Ecto neural progenitor cell (in vitro differentiated cells): ENCODE data around the gene ACAD10.
"Not testable (repeated sequence)": the region's sequence is repeated elsewhere in the genome, so short reads cannot be mapped to it uniquely, and the experiment has no call there.

Source experiments
- DNase-seq: peaks from one replicate; pipeline ENCODE4 v3.0.0-alpha.2; 2018; ENCODE audit warnings: low spot score

Gene ACAD10

DNA sequence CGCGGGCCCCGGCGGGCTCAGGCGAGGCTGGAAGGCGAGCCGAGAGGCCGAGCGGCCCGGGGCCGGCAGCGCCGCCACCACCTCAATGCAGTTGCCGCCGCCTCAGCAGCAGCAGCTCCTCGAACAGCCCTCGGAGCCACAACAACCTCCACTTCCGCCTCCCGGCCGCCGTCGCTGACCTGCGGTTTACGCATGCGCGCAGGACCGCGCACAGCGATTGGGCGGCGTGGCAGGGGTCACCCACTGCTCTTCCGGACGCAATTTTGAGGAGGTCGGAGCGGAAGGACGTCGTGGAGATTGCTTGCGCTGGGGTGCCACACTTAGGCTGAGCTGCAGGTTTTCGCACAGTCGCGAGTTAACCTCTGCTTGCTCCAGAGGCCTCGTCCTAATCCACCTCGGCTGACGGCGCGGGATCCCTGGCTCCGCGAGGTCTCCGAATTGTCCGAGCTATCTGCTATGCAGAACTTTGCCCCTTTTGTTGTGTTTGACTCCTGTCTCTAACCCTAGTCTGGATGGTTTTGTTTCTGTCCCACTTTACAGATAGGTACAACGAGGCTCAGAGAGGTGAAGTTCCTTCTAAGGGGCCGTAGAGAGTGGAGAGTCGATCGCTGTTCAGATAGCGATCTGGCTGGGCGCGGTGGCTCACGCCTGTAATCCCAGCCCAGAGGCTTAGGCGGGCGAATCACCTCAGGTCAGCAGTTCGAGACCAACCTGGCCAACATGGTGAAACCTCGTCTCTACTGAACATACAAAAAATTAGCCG lies at the start of gene ACAD10, which contains the start of gene BRAP:
Gene ACAD10, plus strand, starts transcription at position 243 of the 763 bp plus-strand sequence. CDS start 6,657 bp downstream, outside the sequence.
Gene BRAP, minus strand, starts transcription at position 146 of the 763 bp plus-strand sequence. CDS start 164 bp downstream, outside the sequence.
- DNase-seq: peak; percentile 99

DNA sequence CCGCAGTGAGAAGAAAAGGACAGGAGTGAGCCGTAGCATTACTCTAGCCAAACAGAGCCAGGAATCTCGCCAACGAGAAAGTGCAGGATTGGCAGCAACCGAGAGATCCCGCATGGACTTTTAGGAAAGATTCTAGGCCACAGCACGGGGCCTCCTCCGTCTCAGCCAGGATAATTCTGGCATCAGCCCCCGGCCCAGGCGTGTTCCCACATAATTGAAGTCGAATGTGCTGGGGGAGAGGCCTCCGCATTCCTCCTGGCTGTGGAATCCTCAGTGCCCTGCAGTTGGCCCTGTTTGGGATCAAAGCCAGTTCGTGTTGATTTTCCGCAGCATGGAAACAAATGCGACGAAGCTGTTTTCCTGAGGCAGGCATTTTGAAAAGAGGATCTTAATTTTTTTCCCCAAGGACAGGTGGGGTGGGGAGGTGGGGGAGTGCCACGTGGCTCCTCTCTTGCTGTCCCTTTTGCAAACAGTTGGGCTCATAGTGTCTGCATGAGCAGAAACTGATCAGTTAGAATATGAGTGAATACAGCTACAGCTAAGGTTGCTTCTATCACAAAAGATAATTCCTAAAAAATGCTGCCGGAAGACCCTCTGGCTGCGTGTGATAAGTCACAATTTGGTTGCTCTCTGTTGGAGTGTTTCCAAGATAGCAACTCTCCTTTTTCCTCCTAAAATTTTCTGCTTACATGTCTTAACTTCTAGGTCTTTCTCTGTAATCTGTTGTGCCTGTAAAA lies 49.5 kb upstream of the ACAD10 start:
- peak; percentile 83 for DNase-seq

DNA sequence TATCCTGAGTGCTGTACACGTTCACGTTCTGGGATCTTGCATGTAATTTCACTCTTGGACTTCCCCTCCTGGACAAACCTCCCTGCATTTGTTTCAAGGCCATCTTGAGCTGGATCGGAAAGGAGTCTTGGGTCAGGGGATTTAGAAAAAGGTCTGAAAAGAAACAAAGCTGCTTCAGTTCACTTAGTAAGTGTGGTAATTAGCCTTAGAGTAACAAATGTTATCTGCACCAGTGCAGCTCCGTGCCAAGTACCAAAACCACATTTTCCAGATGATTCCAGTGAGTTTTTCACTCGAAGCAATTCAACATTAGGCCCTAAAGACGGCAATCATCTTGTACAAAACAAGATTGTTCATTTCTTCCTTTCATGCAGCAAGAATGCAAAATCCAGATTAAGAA lies 47.3 kb upstream of the ACAD10 start:
- DNase-seq: no peak

DNA sequence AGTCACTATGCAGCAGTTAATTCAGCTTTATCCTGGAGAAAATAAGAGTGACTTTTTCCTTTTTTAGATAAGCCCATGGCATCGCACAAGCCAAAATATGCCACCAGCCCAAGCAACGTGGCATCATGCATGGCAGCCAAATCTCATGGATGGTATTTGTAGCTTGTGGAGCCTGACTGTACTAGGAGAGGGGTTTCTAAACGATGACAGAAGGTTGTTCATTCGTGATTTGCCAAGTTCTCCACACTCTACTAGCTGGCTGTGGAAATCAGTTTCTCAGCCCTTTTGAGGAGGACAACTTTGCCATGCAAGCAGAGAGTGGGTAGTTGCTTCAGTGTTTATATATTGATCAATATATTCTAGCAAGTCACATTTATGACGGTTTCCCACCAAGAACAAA lies 45.3 kb upstream of the ACAD10 start:
- no peak for DNase-seq

DNA sequence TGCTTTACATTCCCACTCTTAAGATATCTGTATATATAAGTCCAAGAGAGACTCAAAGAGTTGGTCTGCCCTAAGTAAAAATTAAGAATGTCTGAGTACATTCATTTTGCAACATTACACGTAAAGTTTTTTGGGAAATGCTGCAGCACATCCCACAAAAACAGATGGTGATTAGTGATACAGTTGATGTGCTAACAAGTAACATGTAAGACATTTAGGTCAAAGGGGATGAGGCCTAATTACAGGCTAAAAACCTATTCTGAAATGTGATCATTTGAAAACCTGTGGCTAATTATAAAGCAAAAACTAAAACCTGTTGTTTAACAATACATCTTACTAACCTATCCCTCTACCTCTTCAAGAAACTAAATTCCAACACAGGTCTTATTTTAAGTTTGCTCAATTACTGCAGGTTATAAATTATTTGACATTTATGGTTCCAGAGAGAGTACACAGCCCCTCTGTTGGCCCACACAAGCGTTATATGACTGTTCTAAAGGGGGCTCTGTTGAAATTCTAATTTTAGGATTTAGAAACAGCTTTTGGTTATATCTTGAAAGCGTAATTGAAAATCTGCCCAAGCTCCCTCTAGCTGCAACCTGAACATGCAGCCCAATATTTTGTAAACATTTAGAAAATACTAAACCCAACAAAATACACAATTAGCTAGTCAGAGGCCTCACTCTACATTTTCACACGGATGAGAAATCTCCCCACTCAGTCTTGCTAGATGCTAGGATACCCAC lies 43.0 kb upstream of the ACAD10 start:
- DNase-seq: no peak

DNA sequence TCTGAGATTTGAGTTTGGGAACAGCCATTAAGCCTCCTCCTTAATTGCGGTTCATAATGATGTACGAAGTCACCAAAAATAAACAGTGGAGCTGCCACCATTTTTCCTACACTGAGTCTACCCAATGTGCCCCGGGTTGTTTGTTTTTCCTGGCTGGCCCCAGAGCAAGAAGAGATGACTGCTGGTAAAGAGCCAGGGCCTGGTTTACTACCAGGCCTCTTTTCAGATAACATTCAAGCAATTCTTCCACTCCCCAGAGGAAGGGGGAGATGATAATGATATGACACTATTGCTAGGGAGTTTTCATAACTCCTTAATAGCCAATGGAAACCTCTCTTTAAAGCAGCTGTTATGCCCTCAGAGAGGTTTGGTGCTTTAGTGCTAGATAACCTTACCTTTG lies 42.4 kb upstream of the ACAD10 start:
- no peak for DNase-seq

DNA sequence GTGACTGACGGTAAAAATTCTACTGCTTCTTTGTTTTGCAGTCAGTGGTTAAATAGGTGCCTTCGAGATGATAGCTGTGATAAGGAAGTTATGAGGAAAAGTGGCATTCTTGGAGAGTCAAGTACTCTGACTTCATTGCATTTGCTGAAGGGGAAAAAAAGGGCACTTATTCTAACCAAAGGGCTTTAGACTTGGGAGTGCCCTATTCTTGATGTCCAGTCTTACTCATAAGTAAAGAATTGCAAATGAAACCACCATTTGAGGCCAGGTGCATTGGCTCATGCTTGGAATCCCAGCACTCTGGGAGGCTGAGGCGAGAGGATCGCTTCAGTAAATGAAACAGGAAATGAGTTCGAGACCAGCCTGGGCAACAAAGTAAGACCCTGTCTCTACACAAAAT lies 40.4 kb upstream of the ACAD10 start:
- DNase-seq: no peak

DNA sequence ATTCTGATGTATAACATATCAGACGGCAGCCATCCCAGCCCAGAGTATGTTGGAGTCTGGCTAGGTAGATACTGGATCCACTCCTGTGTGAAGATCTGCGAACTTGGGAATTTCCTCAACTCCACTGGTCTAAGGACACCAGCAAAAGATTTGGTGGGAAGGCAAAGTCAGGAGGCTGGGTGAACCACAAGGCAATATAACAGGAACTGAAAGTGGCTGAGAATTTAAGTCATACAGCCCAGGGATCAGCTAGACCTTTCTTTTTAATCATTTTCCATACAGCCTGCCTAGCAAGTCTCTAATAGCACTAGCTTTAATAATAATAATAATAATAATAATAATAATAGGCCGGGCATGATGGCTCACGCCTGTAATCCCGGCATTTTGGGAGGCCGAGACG lies 34.9 kb upstream of the ACAD10 start:
- no peak for DNase-seq

DNA sequence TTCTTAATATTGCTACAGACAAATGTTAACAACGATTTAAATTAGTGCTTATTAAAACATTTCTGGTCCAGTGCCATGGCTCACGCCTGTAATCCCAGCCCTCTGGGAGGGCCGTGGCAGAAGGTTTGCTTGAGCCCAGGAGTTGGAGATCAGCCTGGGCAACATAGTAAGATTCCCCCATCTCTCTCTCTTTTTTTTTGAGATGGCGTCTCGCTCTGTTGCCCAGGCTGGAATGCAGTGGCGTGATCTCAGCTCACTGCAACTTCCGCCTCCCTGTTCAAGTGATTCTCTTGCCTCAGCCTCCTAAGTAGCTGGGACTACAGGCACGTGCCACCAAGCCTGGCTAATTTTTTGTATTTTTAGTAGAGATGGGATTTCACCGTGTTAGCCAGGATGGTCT lies 33.3 kb upstream of the ACAD10 start:
- DNase-seq: not testable (repeated sequence)

DNA sequence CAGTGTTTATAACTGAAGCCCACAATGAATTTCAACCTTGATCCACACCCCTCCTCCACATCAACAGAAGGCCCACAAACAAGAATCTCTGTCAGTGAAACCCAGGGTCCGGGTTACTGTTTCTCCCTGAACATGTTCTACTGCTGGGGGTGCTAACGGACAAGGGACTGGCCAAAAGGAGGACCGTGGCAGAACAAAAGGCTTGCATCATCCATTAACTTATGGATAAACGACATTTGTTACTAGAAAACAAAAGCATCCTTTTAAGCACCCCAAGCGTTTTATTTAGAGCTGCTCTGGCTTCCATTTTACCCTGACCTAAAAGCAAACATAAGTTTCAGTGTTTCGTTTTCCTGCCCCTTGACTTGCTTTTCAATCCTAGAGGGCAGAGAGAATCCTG lies 32.3 kb upstream of the ACAD10 start:
- no peak for DNase-seq

DNA sequence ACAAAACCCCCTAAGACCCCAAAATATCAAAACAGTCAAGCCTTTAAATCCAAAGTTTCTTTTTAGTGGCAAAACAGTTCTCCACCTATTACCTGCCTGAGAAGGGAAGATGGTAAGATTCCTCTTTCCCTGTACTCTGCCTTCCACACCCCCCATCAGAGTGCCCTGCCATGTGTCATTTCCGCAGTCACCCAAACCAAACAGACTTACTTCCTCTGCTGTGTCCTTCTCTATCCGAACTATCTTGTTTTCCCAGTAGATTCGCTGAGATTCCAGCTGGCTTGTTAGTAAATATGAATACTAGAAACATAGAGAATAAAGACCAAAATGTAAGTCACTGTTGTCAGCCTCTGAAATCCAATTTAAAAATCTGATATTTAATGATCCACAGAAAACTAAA lies 30.5 kb upstream of the ACAD10 start:
- no peak for DNase-seq

DNA sequence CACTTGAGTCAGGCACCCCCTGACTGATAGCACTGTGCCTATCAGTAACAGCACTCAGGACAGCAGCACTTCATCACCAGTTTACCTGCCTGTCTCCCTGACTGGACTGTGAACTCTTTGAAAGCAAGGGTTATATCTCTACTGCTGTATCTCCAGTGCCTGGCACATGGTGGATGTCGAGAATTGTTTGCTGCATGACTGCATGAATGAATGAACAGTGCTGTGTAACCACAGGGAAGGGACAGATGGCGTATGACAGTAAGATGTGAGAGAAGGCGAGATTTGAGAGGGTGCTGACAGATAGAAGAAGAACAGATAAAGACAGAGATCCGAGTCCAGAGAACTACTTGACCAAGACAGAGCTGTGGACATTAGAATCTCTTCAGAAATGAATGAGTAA lies 29.8 kb upstream of the ACAD10 start:
- no peak for DNase-seq

DNA sequence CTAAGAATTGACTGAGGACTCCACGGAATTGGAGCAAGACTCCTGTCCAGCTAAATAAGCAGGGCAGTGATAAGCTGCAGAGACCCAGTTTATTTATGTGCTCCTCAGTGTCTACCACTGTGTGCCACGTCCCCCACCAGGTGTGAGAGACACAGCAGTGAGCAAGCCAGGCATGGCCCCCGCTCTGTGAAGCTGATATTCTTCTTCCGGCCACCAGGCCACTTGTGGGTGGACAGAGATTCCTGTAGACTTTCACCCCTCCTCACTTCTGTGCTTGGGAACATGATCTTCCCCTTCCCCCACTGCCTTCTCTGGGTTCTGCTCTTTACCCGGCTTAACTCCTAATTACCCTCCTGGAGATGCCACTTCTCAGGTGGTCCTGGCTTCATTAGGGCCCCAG lies 21.4 kb upstream of the ACAD10 start:
- no peak for DNase-seq

DNA sequence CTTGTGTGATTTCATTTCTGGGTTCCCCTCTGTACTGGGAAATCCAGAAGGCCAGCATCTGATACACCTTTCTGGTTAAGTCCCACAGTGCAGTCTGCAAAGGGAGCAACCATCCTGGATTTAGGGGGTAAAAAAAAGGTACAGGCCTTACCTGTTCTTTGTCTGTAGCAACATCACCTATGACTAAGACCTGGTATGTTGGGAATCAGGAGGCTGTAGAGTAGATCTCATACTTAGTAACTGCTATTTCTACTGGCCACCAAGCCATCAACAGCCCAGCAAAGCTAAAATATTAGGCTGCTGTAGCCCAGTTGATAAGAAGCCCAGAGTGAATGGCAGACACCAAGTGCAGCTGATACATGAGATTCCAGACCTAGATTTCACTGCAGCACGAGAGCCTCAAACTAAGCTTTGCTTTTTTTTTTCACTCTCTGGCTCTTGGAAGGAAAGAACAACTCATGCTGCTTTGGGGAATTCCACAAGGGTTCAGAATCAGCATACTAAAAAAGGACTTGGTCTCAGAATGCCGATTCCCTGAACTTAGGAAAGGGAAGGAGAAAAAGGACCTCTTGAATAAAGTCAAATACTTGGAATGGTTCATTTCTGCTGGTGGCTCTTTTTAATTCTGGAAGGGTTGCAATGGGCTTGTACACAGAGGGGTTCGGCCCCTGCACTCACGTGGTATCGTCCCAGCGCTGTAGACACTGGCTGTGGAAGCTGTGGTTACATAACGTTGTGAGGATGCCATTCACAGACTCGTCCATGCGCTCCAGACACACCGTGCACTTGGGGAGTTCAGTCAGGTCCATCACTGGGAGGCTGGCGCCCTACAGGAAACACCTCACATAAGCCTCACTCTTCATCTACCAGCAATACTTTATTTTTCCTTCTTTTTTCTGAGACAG lies 20.6 kb upstream of the ACAD10 start:
- no peak for DNase-seq

DNA sequence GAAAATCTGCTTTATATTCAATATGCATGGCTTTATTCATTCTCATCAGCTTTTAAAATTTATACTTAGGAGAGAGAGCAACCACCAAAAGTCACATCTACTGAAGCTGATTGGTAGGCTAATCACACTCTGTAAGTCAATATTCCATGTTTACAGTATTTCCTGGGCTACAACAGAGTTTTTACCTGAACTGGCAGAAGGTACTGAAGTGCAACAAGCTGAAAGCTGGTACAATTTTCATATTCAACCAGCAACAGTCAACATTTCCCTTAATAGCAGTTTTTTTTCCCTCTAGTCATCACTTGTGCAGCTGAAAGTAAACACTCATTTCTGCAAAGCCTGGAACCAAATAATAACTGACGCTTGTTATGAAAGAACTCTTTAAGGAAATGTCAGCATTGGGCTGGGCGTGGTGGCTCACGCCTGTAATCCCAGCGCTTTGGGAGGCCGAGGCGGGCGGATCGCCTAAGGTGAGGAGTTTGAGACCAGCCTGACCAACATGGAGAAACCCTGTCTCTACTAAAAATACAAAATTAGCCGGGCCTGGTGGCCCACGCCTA lies 13.0 kb upstream of the ACAD10 start:
- DNase-seq: no peak

DNA sequence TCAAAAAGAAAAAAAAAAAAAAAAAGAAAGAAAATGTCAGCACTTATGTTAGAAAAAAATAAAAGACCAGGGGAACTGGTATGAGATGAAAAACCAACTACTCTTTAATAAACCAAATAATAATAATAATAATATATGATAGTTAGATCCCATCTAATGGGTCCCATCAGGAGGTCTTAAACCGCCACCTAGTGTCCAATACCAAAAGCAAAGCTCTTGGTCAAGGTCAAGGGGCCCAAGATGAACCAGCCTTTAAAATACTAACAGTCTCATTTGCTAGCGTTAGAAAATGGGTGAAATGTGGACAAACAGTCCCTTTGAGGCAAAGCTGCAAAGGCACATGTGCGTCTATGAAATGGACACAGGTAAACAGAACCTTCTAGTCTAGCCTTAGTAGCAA lies 12.3 kb upstream of the ACAD10 start:
- no peak for DNase-seq

DNA sequence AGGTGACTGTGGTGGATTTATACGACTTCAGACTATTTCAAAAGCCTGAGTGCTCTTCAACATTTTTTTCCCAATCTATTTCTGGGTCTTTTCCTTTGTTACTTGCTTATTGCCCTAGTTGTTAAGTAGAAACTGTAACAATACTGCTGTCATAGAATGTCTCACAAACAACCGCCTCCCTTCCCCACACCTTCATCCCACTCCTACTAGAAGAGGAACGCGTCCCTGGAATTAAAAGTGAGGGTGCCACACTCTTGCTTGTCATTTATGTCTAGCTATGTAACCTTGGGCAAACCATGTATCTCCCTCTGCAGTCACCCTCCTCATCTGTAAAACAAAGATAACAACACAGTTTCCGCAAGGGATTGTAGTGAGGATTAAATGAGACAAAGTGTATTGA lies 8.7 kb upstream of the ACAD10 start:
- DNase-seq: no peak

DNA sequence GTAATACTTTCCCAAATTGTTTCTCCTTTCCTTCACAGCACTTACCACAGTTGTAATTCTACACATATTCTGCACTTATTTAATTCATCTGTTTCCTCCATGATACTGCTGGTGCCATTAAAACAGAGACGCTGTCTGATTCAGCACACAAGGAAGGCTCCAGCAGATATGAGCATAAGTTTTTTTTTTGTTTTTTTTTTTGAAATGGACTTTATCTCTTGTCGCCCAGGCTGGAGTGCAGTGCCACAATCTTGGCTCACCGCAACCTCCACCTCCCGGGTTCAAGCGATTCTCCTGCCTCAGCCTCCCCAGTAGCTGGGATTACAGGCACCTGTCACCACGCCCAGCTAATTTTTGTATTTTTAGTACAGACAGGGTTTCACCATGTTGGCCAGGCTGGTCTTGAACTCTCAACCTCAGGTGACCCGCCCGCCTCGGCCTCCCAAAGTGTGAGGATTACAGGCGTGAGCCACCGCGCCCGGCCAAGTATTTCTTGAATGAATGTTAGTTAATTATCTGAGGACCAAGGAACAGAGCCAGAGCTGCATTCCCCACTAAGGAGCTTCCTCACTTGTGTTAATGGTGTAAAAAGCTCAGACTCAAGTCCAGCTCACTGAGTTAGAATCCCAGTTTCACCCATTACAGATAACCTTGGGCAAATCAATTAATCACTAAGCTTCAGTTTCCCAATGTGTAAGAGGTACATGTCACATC lies 1.2 kb upstream of the ACAD10 start:
- not testable (repeated sequence) for DNase-seq

DNA sequence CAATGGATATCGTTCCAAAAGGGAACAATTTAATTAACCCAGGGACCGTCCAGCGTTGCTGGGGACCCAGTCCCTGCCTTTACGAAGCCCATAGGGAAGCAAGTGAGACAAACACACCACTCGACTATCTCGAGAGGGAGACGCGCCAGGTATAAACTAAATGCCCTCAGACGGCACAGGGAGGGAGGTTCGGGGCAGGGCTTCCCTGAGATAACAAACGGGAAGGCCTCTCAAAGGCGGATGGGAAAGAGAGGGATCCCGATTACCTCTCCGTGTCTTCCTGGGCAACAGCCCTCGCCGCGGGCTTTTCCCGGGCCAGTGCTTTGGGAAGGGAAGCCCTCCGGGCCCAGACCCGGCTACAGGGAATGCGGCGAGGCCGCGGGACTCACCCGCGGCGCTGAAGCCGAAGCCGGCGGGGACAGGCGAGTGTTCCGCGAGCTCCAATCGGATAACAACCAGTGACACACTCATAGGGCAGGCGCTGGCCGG lies 487 bp upstream of the ACAD10 start:
- no peak for DNase-seq

DNA sequence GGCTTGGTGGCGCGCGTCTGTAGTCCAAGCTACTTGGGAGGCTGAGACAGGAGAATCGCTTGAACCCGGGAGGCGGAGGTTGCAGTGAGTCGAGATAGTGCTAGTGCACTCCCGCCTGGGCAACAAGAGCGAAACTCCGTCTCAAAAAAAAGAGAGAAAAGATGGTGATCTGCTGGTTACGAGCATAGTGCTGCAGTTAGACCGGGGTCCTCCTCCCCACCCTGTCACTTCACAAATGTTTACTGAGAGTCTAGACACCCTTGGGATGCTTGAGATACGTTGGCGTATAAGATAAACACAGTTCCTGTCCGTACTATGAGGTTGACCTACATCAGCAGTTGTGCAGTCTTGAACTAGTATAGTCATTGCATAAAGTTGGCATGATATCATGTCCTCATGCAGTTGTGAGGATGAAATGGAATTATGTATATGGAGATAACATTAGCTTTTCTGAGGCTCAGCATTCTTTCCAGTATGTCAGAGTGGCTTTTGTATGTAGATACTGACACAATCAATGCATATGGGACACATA lies 787 bp downstream of the ACAD10 start:
- no peak for DNase-seq
